ENCODE results near the gene TBL1XR1.

The TBL1XR1 gene

GRCh38 chr3:176994393-176994792, 202.9 kb downstream of the TBL1XR1 start:
- no peak overlapping the region for H3K4me3 ChIP-seq (ENCODE audit: low read depth, low read length)
- TF ChIP-seq CTCF (IDR thresholded peaks at IDR 0.05; ENCODE audit: borderline replicate concordance, insufficient read depth, low read depth, low read length), result no peak

DNA sequence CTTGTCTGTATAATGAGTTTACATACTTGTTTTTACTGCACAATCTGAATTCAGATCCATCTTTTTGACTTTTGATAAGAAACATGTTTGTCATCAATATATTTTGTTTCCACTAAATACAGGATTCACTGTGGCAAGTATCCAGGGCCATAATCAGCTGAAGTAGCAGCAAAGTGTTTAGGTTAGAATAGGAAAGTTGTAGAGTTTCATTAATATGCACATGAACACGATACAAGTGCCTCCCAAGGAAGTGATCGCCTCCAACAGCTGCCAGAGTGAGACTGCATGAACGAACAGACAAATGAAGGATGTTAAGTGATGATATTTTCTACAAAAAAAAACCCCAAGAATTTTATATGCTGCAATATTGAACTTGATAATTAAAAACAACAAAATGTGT, 204.3 kb downstream of the TBL1XR1 start:
- no peak for TF ChIP-seq CTCF (IDR thresholded peaks at IDR 0.05; ENCODE audit: borderline replicate concordance, insufficient read depth, low read depth, low read length)
- H3K4me3 ChIP-seq (ENCODE audit: low read depth, low read length), result no peak overlapping the region

DNA sequence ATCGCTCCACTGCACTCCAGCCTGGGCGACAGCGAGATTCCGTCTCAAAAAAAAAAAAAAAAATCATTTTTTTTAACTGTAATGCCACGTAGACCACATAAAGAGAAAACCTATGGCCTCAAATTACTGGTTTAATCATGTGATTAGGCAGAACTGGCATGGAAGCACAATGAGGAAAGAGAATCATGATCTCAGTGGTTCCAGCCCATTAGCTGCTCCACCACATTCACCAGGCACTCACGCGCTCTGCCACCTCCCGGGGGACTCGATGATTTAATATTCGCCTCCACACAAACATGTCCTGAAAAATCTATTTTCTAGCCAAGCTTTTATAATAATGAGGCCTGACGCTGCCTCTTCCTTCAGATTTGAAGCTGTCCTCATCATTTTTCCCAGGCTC, 204.7 kb downstream of the TBL1XR1 start:
- no peak overlapping the region for H3K4me3 ChIP-seq (ENCODE audit: low read depth, low read length)
- TF ChIP-seq CTCF (IDR thresholded peaks at IDR 0.05; ENCODE audit: borderline replicate concordance, insufficient read depth, low read depth, low read length), result no peak

- no peak for TF ChIP-seq CTCF (IDR thresholded peaks at IDR 0.05; ENCODE audit: borderline replicate concordance, insufficient read depth, low read depth, low read length)
- H3K4me3 ChIP-seq (ENCODE audit: low read depth, low read length), result no peak overlapping the region
Observed at GRCh38 chr3:176988795-176989194, 208.5 kb downstream of the TBL1XR1 start.

- no peak overlapping the region for H3K4me3 ChIP-seq (ENCODE audit: low read depth, low read length)
Observed at GRCh38 chr3:176987901-176988650, 209.2 kb downstream of the TBL1XR1 start.

DNA sequence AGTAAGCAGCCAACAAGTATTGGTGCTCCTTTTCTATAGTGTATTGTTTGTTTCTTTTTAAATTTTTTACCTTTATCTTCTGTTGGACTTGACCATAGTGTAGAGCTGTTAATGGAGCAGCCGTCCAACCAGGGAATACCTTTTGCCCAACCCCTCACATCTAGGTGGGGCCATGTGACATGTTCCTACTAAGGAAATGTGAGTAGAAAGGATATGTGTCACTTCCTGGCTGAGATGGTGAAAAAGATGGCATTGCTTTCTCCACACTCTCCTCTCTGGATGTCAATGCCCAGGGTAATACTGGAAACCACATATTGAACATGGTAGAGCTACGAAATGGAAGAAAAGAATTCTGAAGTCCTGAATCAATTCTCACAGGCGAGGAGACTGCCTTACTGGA, 218.8 kb downstream of the TBL1XR1 start:
- H3K4me3 ChIP-seq (ENCODE audit: low read depth, low read length), result no peak overlapping the region
- no peak for TF ChIP-seq CTCF (IDR thresholded peaks at IDR 0.05; ENCODE audit: borderline replicate concordance, insufficient read depth, low read depth, low read length)

More at GRCh38 chr3:176987901-176988650, 209.2 kb downstream of the TBL1XR1 start:
- TF ChIP-seq CTCF (IDR thresholded peaks at IDR 0.05; ENCODE audit: borderline replicate concordance, insufficient read depth, low read depth, low read length), result no peak

DNA sequence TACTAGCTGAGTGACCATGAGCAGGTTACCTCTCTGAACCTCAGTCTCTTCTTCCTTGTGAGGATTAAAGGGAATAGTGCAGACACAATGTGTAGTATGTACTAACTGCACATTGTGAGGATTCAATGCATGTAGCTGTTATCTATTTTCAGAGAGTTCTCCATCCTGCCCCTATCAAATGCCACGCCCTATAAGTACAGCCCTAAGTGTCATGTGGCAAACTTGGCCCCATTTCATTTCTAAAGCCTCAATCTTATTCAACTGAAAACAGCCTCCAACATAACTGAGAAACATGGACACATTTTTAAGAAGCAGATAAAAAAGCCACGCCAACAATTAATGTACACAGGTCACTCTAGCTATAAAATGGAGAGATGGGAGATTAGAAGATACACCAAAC, 220.0 kb downstream of the TBL1XR1 start:
- no peak for TF ChIP-seq CTCF (IDR thresholded peaks at IDR 0.05; ENCODE audit: borderline replicate concordance, insufficient read depth, low read depth, low read length)
- H3K4me3 ChIP-seq (ENCODE audit: low read depth, low read length), result no peak overlapping the region

Measured in GM12875 (cell line).